HG03442 (cell line): ENCODE data around the gene FAS.
A peak's percentile ranks its signal among the peaks of the same experiment; 100 is the strongest.

Source experiments
- ATAC-seq: cut with Tn5 transposase; IDR thresholded peaks from one replicate; pipeline ENCODE4 v1.9.1; 2021; ENCODE audit warnings: mild to moderate bottlenecking, moderate library complexity; ENCODE audit not compliant: unreplicated experiment

Gene FAS

GRCh38 chr10:88968391-88968790 is 22.2 kb upstream of the FAS start:
- ATAC-seq = no peak

GRCh38 chr10:88971221-88972061 is 19.2 kb upstream of the FAS start:
- no peak for ATAC-seq

GRCh38 chr10:88974012-88974411 is 16.6 kb upstream of the FAS start:
- no peak for ATAC-seq

- no peak for ATAC-seq
These were observed 15.9 kb upstream of the FAS start for GRCh38 chr10:88974446-88975376.

- no peak for ATAC-seq
These were observed 15.2 kb upstream of the FAS start for GRCh38 chr10:88975377-88975720.

- ATAC-seq = no peak
These were observed 12.1 kb upstream of the FAS start for GRCh38 chr10:88978463-88978862.

- no peak for ATAC-seq
These were observed 11.4 kb upstream of the FAS start for GRCh38 chr10:88979153-88979562.

GRCh38 chr10:88979603-88980002 is 11.0 kb upstream of the FAS start:
- ATAC-seq = no peak

- ATAC-seq = no peak
These were observed 10.4 kb upstream of the FAS start for GRCh38 chr10:88980247-88980646.

- ATAC-seq = no peak
These were observed 9.8 kb upstream of the FAS start for GRCh38 chr10:88980800-88981199.

GRCh38 chr10:88981435-88981834 is 9.2 kb upstream of the FAS start:
- no peak for ATAC-seq

- ATAC-seq = no peak
These were observed 8.2 kb upstream of the FAS start for GRCh38 chr10:88982366-88982765.

- no peak for ATAC-seq
These were observed 7.4 kb upstream of the FAS start for GRCh38 chr10:88983206-88983605.

GRCh38 chr10:88983939-88984338 is 6.7 kb upstream of the FAS start:
- no peak for ATAC-seq

- ATAC-seq = no peak
These were observed 6.1 kb upstream of the FAS start for GRCh38 chr10:88984525-88984924.

- no peak for ATAC-seq
These were observed 3.9 kb upstream of the FAS start for GRCh38 chr10:88986549-88987242.

GRCh38 chr10:88987243-88987725 is 3.3 kb upstream of the FAS start:
- no peak for ATAC-seq

- no peak for ATAC-seq
These were observed 2.8 kb upstream of the FAS start for GRCh38 chr10:88987840-88988239.

GRCh38 chr10:88989423-88989822 is 1.2 kb upstream of the FAS start:
- no peak for ATAC-seq

GRCh38 chr10:88989824-88990383 is 694 bp upstream of the FAS start:
- ATAC-seq = peak; percentile 0
